Keratinocyte (primary cell): ENCODE results near the gene GOLT1A. TPM values are rescaled to one million over a fixed set of nuclear protein-coding genes. Genes with fewer than 3 reads are reported as not detected.

Source experiments
- DNase-seq: peaks from one replicate; pipeline ENCODE4 v3.0.0-alpha.2; 2011; ENCODE audit warnings: low read depth, missing footprints, low spot score
- FAIRE-seq: peaks from 2 replicates; lab custom pipeline; 2011; peaks lifted over from hg19 to GRCh38; lab: Jason Lieb, UNC
- H2AFZ ChIP-seq: 2 replicates; pipeline ENCODE4 v1.6.0; 2012; ENCODE audit warnings: low read length, control low read depth, inconsistent platforms; ENCODE audit not compliant: control insufficient read depth
- H3K27ac ChIP-seq: 2 replicates; pipeline ENCODE4 v1.5.1; 2011; ENCODE audit warnings: low read length; ENCODE audit not compliant: control insufficient read depth, insufficient read depth
- H3K27me3 ChIP-seq: 3 replicates; pipeline ENCODE4 v1.6.0; 2011; ENCODE audit warnings: low read length; ENCODE audit not compliant: control insufficient read depth, insufficient read depth; ENCODE audit errors: extremely low read depth
- H3K36me3 ChIP-seq, 2 experiments: 2 replicates in 1 of 2; 3 replicates in 1 of 2; pipeline ENCODE4 v1.5.1; 2011; ENCODE audit warnings: low read length in 2 of 2, mild to moderate bottlenecking in 1 of 2; ENCODE audit not compliant: control insufficient read depth in 2 of 2, insufficient read depth in 2 of 2; ENCODE audit errors: extremely low read depth in 1 of 2
- H3K4me1 ChIP-seq: 3 replicates; pipeline ENCODE4 v1.5.1; 2011; ENCODE audit warnings: low read length; ENCODE audit not compliant: control insufficient read depth, insufficient read depth; ENCODE audit errors: extremely low read depth
- H3K4me2 ChIP-seq: 3 replicates; pipeline ENCODE4 v1.6.0; 2011; ENCODE audit warnings: low read depth, low read length; ENCODE audit not compliant: control insufficient read depth, insufficient read depth; ENCODE audit errors: extremely low read depth
- H3K4me3 ChIP-seq, 3 experiments: fragments of 200-600 bp in 1 of 3; sonication (generic) in 1 of 3; 2 replicates in 2 of 3; 3 replicates in 1 of 3; pipeline ENCODE4 v1.5.1; 2011 to 2016; ENCODE audit warnings: low read length in 3 of 3, mild to moderate bottlenecking in 3 of 3, control low read depth in 2 of 3, inconsistent platforms in 1 of 3, low read depth in 1 of 3, mixed read lengths in 1 of 3, mixed run types in 1 of 3, moderate library complexity in 1 of 3; ENCODE audit not compliant: control insufficient read depth in 2 of 3, insufficient read depth in 2 of 3; ENCODE audit errors: extremely low read depth in 1 of 3
- H3K79me2 ChIP-seq: 2 replicates; pipeline ENCODE4 v1.6.0; 2012; ENCODE audit warnings: low read length; ENCODE audit not compliant: control insufficient read depth, insufficient read depth
- H3K9ac ChIP-seq: 3 replicates; pipeline ENCODE4 v1.6.0; 2011; ENCODE audit warnings: low read length; ENCODE audit not compliant: control insufficient read depth, insufficient read depth; ENCODE audit errors: extremely low read depth
- H3K9me1 ChIP-seq: 3 replicates; pipeline ENCODE4 v1.6.0; 2011; ENCODE audit warnings: low read length; ENCODE audit not compliant: control insufficient read depth, insufficient read depth; ENCODE audit errors: extremely low read depth
- H3K9me3 ChIP-seq: 2 replicates; pipeline ENCODE4 v1.5.1; 2012; ENCODE audit warnings: low read depth, low read length; ENCODE audit not compliant: control insufficient read depth
- H4K20me1 ChIP-seq: 3 replicates; pipeline ENCODE4 v1.6.0; 2011; ENCODE audit warnings: low read length; ENCODE audit not compliant: control insufficient read depth, insufficient read depth; ENCODE audit errors: extremely low read depth
- EZH2 ChIP-seq: IDR thresholded peaks from one replicate; pipeline ENCODE4 v1.6.1; 2012; ENCODE audit warnings: inconsistent platforms, mild to moderate bottlenecking, low read length, moderate library complexity
- dilution Hi-C: fragments of 300-500 bp; cut with MboI; formaldehyde crosslinking; loops from one replicate; pipeline ENCODE4 v1.7.0; 2020; ENCODE audit warnings: low sequenced_read_pairs; ENCODE audit not compliant: extremely low pct_ligation_motif_present
- polyA plus RNA-seq, 5 experiments: library from polyadenylated mRNA; depleted of rRNA in 3 of 5; stranded (reverse) in 3 of 5; stranded (forward) in 1 of 5; unstranded in 1 of 5; fragments of >200 nt; gene quantifications; 1 replicate in 1 of 5; 2 replicates in 3 of 5; 3 replicates in 1 of 5; pipeline versions ENCODE4 v1.2.1 to v1.2.3, GENCODE V29; 2011 to 2012; ENCODE audit warnings: missing spikeins in 2 of 5, low read depth in 1 of 5, low replicate concordance in 1 of 5
- TF ChIP-seq, protein P1 (sequence below), 3 experiments: IDR thresholded peaks in 1 of 3; conservative IDR thresholded peaks in 1 of 3; optimal IDR thresholded peaks in 1 of 3; 2 replicates in 2 of 3; 3 replicates in 1 of 3; pipeline versions ENCODE3 to v1.5.1; 2011; ENCODE audit warnings: low read length in 3 of 3, mild to moderate bottlenecking in 3 of 3, moderate library complexity in 2 of 3, control low read depth in 1 of 3, inconsistent platforms in 1 of 3; ENCODE audit not compliant: insufficient read depth in 2 of 3; ENCODE audit errors: extremely low read depth in 1 of 3

GOLT1A gene
- polyA plus RNA-seq, 1 donor (not counting 4 experiments of a cell fraction or from before 2014, with no cell fraction given), result 0.46 TPM

DNA sequence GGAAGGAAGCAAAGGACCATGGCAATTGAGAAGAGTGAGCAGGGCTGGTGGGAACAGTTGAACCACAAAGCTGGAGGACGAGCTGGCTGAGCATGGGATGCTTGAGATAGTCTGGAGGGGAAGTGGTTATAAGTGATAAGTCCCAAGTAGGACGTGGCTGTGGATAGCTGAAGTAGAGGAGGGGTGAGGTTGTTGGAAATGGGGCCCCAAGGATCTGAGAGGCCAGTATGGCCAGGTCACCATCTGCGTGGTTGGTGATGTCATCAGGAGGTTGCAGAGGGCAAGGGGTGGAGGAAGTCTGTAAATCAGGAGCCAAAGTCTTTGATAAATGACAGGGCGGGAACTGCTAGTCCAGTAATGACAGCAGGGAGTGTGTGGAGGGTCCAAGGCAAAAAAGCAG, 36.7 kb downstream of the GOLT1A start:
- H3K27ac ChIP-seq, result no peak overlapping the region
- H3K9me1 ChIP-seq, result no peaks in the 10 kb centered on the region
- no peaks in the 10 kb centered on the region for H3K79me2 ChIP-seq
- TF ChIP-seq EZH2, result no peak
- TF ChIP-seq, protein P1, sequence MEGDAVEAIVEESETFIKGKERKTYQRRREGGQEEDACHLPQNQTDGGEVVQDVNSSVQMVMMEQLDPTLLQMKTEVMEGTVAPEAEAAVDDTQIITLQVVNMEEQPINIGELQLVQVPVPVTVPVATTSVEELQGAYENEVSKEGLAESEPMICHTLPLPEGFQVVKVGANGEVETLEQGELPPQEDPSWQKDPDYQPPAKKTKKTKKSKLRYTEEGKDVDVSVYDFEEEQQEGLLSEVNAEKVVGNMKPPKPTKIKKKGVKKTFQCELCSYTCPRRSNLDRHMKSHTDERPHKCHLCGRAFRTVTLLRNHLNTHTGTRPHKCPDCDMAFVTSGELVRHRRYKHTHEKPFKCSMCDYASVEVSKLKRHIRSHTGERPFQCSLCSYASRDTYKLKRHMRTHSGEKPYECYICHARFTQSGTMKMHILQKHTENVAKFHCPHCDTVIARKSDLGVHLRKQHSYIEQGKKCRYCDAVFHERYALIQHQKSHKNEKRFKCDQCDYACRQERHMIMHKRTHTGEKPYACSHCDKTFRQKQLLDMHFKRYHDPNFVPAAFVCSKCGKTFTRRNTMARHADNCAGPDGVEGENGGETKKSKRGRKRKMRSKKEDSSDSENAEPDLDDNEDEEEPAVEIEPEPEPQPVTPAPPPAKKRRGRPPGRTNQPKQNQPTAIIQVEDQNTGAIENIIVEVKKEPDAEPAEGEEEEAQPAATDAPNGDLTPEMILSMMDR (optimal IDR thresholded peaks at IDR 0.05 in 1 of 3, IDR thresholded peaks at IDR 0.05 in 1 of 3, conservative IDR thresholded peaks at IDR 0.05 in 1 of 3; ENCODE audit: extremely low read depth in 1 of 3, insufficient read depth in 2 of 3, low read length in 3 of 3), result no peak
- H3K4me3 ChIP-seq, result no peak overlapping the region
- no peak overlapping the region for H2AFZ ChIP-seq
- no peak overlapping the region for H3K9ac ChIP-seq
- no peak for DNase-seq
- no peak overlapping the region for H3K4me2 ChIP-seq
- dilution Hi-C loops, result no loop called here
- H3K27me3 ChIP-seq, result no peaks in the 10 kb centered on the region
- no peaks in the 10 kb centered on the region for H4K20me1 ChIP-seq
- H3K4me1 ChIP-seq, result peaks cover 5% of the 10 kb centered on the region
- no peaks in the 10 kb centered on the region for H3K9me3 ChIP-seq
- H3K36me3 ChIP-seq, result no peaks in the 10 kb centered on the region
- FAIRE-seq, result no peak

DNA sequence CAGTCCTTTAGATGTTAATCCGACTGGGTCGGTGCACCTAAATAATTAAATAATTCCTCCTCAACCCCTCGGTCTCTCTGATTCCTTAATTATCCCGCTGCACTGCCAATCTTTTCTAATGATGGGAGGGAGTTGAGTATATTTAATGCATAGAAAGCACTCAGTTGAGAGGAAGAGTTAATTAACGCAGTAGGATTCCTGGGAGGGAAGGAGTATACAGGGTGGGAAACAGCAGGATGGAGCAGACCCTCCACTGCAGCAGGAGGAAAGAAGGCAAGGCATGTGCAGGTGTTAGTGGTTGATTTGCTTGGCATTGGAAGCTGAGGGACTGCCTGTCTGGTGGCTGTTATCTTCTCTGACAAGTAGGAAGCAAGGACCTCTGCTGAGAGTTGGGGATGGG, 37.7 kb downstream of the GOLT1A start:
- H3K9ac ChIP-seq, result no peak overlapping the region
- no peaks in the 10 kb centered on the region for H4K20me1 ChIP-seq
- peaks cover 16% of the 10 kb centered on the region for H3K4me1 ChIP-seq
- no peak overlapping the region for H3K4me2 ChIP-seq
- H3K9me1 ChIP-seq, result no peaks in the 10 kb centered on the region
- H3K4me3 ChIP-seq, result no peak overlapping the region
- H3K79me2 ChIP-seq, result no peaks in the 10 kb centered on the region
- no peaks in the 10 kb centered on the region for H3K27me3 ChIP-seq
- no peak for DNase-seq
- dilution Hi-C loops, result no loop called here
- H3K36me3 ChIP-seq, result no peaks in the 10 kb centered on the region
- TF ChIP-seq EZH2, result no peak
- TF ChIP-seq, protein P1 (optimal IDR thresholded peaks at IDR 0.05 in 1 of 3, IDR thresholded peaks at IDR 0.05 in 1 of 3, conservative IDR thresholded peaks at IDR 0.05 in 1 of 3; ENCODE audit: extremely low read depth in 1 of 3, insufficient read depth in 2 of 3, low read length in 3 of 3), result no peak
- H3K9me3 ChIP-seq, result no peaks in the 10 kb centered on the region
- no peak overlapping the region for H3K27ac ChIP-seq
- no peak overlapping the region for H2AFZ ChIP-seq
- FAIRE-seq, result no peak
